Fibroblast of villous mesenchyme (primary cell): ENCODE data around the gene MBP. TPM values are rescaled to one million over a fixed set of nuclear protein-coding genes. Genes with fewer than 3 reads are reported as not detected.

Experiments used
- DNase-seq: peaks from one replicate; pipeline ENCODE4 v3.0.0-alpha.2; 2010; ENCODE audit warnings: low read depth
- H3K4me3 ChIP-seq: 2 replicates; pipeline ENCODE4 v1.5.1; 2011; ENCODE audit warnings: low read depth, mild to moderate bottlenecking, low read length
- CTCF ChIP-seq: IDR thresholded peaks from 2 replicates; pipeline ENCODE4 v1.5.1; 2012; ENCODE audit warnings: low read depth, mild to moderate bottlenecking, low read length; ENCODE audit not compliant: insufficient read depth
- total RNA-seq: library from RNA; depleted of rRNA; stranded (reverse); fragments of >200 nt; gene quantifications from 2 replicates; pipeline ENCODE4 v1.2.3, GENCODE V29; 2012

Gene MBP
- total RNA-seq, 1 donor: 3.9 TPM

GRCh38 chr18:76997951-76998808 lies 134.4 kb downstream of the MBP start:
- DNase-seq: no peak
- no peak overlapping the region for H3K4me3 ChIP-seq
- TF ChIP-seq CTCF: no peak

DNA sequence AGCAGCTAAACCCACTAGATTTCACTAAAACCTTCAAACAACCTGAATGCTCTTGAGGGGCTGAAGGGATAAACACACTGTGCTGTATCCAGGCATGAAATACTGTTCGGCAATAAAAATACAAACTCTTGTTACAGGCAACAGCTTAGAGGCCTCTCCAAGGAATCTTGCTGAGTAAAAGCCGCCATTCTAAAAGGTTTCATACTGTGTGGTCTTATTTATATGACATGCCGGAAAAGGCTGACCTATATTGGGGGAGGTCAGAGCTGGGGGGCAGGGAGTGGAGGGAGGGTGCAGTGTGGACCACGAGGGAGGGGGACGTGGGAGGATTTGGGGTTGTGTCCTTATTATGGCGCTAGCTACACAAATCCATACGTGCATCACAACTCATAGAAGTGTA lies 136.2 kb downstream of the MBP start:
- TF ChIP-seq CTCF: no peak
- H3K4me3 ChIP-seq: no peak overlapping the region
- DNase-seq: no peak

- no peak for TF ChIP-seq CTCF
- H3K4me3 ChIP-seq: no peak overlapping the region
- no peak for DNase-seq
Observed at GRCh38 chr18:76995896-76996295, 136.7 kb downstream of the MBP start.

DNA sequence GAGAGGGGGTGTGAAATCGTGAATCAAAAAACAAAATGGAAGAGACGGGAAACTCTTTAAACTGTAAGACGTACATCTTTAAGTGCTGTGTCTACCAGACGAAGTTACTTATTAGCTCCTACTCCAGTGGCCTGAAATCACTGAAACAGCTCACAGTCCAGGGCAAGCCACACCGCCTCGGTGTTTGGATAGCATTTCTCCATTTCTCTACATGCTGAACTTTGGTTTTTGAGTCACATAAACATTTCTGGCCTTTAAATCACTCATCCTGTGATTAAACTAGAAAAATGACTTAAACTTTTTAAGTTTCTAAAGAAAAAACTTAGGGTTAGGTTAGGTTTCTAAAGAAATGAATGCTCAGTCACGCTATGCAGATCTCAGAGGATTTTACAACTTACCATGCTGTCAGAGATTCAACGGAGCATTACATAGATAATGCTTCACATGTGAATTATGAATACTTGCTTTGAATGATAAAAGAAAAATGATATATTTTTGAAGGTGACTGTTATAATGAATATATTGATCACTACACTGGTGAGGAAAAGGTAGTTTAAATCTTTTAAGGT lies 138.4 kb downstream of the MBP start:
- no peak for DNase-seq
- no peak for TF ChIP-seq CTCF
- no peak overlapping the region for H3K4me3 ChIP-seq

- no peak for TF ChIP-seq CTCF
- DNase-seq: no peak
- no peak overlapping the region for H3K4me3 ChIP-seq
Observed at GRCh38 chr18:76993573-76993972, 139.0 kb downstream of the MBP start.

- DNase-seq: no peak
- no peak for TF ChIP-seq CTCF
- no peak overlapping the region for H3K4me3 ChIP-seq
Observed at GRCh38 chr18:76993085-76993382, 139.5 kb downstream of the MBP start.
